Right forelimb (tissue), 1 donor: Measurements from ENCODE around the gene AKT1S1.

ENCODE experiments used
- DNase-seq: peaks from one replicate; pipeline ENCODE4 v3.0.0-alpha.2; 2018

The AKT1S1 gene

DNA sequence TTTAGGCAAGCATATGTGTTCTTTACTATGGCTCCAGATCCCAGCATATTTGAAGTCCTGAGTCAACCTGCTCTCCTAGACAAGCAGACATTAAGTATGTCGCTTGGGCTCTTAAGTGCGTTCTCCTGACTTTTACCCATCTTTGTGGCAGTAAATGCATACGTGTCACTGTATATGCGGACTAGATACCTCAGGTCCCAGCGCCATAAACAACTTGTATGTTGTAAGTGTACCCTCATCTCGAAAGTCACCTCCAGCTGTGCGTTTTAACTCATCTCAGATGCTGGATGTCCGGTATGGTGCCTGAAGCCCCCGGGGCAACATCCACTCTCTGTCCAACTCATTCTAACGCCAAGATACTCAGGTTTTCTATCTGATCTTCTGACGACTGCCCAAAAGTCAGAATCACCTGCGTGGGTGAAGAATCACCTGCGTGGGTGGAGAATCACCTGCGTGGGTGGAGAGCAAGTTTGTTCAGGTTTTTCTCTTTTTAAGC, 24.5 kb downstream of the AKT1S1 start:
- DNase-seq = no peak

DNA sequence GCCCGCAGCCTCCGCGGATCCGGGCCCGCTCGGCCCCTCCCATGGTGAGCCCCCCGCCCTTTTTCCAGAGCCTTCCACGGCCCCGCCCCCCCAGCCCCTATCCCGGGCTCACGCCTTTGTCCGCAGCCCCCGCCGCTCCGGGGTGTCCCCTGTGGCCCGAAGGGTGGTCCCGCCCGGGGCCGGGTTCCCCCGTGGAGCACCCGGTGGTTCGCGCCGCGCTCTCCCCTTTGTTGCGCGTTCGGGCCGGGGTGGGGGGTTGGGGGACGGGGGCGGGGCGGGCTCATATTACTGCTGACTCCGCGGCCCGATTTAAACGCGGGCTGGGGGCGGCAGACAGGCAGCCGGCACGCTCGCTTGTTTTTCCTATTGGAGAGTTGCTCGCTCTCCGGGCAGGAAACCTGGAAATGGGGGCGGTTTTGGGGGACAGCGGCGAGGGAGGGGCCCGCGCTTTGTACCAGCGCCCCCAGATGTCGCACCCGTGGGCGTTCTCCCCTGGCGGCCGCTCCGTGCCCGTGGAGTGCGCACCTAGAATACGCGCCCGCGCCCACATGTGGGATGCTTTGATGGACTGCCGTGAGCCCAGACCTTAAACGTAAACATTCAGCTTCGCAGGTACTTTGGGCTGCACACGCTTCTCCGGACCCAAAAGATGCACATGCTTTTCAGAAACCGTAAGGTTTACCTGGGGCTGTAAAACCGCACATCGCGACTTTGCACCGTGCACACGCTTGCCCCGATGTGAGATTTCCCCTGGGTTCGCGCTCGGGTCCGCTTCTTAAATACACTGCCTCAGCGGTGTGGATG, 25.5 kb downstream of the AKT1S1 start:
- DNase-seq = peak; percentile 85

DNA sequence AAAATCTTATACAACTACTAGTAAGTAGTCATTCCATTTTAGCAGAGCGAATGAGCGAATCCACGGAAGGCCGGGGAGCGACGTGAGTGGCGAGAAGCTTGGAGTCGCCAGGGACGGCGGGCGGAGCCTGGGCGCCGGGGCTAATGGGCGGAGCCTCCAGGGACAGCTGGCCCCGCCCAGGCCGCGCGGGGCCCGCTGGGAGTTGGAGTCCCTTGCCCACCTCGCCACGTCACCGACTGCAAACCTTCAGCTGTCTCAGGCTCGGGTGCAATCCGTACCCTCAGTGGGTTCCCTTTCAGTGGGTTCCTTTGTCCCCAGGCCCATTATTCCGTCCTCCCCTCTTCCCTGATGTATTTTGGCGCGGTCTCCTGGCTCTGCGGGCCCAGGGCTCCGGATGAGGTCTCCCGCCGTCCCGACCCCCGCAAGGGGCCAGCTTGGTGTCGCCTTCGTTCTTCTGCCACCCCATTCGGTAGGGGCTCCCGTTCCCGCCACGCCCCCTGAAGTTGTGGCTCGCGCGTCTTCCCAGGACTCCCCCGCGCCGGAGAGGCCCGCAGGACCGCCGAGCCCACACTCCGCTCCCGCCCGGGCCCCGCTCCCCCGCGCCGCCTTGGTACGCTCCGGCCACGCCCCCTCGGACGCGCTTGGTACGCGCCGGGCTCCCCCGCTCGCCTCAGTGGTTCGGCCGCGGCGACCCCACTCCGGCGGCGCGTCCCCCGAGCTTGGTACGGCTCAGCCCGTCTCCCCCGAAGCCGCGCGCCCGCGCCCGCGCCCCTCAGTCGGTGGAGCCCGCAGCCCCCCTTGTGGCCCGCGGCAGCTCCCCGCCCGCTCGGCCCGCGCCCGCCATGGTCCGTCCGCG, 26.4 kb downstream of the AKT1S1 start, which contains the start of gene PTOV1:
PTOV1 (plus strand) TSS at position 673 of the 856 bp plus-strand sequence.
- DNase-seq = peak; percentile 93

DNA sequence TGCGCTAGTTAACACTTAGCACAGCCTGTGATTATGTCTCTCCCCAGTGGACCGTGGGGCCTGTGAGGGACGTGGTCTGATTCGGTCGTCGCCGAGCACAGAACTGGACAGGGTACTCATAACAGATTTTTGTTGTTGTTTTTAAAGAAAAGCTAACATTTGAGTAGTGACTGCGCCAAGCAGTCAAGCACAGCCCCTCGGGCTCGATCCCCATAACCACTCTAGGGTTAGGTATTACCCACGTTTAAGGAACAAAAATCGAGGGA, 27.0 kb downstream of the AKT1S1 start:
- no peak for DNase-seq

GRCh38 chr19:49849433-49850220, 27.5 kb downstream of the AKT1S1 start:
- no peak for DNase-seq

DNA sequence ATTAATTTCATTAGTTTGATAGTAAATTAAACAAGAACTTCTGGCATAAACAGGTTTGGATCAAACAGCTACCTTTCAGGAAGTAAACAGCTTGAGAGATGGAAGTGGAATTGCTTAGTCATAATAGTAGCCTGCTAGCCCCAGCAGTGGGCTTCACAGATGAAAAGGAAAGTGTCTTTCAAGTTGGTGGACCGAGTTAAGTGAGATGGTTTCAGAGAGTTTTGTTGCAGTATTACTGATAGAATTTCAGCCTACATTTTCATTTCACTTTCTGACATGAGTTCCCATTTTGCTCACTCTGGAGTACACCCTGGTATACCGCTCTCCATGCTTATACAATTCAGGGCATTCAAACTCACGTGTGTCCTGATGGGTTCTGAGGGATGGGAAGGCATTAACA, 28.2 kb downstream of the AKT1S1 start:
- DNase-seq = no peak

DNA sequence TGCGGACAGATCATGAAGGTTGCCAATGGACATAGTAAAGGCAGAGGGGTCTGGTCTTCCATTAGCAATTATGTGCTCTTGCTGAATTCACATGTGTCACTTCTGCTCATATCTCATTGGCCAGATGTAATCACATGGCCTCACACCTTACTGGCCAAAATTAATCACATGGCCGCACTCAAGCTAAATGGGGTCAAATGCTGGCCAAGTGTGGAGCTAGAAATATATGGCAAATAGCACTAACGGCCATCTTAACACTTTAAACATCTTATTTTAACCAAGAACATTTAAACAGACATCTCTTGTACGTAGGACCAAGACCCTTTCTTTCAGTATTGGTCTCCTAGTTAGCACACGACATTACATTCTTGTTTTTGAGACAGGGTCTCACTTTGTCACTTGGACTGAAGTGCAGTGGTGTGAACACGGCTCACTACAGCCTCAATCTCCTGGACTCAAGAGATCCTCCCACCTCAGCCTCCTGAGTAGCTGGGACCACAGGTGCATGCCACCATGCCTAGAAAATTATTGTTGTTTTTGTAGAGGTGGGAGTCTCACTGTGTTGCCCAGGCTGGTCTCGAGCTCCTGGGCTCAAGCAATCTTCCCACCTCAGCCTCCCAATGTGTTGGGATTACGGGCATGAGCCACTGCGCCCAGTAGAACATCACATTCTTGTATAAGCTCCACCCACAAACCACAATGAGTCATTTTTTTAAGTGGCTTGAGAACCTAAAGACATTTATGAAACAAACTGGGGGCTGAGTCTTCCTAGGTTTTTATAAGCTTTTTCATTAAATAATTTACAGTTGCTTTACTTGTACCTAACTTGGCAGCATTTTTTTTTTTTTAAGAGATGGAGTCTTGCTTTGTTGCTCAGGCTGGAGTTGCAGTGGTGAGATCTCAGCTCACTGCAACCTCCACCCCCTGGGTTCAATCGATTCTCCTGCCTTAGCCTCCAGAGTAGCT, 29.1 kb downstream of the AKT1S1 start:
- DNase-seq = no peak

GRCh38 chr19:49846408-49846807, 30.7 kb downstream of the AKT1S1 start:
- no peak for DNase-seq

GRCh38 chr19:49845414-49845813, 31.7 kb downstream of the AKT1S1 start:
- DNase-seq = no peak

GRCh38 chr19:49844138-49845095, 32.7 kb downstream of the AKT1S1 start:
- no peak for DNase-seq

- DNase-seq = no peak
Observed at GRCh38 chr19:49843265-49843664, 33.9 kb downstream of the AKT1S1 start.

DNA sequence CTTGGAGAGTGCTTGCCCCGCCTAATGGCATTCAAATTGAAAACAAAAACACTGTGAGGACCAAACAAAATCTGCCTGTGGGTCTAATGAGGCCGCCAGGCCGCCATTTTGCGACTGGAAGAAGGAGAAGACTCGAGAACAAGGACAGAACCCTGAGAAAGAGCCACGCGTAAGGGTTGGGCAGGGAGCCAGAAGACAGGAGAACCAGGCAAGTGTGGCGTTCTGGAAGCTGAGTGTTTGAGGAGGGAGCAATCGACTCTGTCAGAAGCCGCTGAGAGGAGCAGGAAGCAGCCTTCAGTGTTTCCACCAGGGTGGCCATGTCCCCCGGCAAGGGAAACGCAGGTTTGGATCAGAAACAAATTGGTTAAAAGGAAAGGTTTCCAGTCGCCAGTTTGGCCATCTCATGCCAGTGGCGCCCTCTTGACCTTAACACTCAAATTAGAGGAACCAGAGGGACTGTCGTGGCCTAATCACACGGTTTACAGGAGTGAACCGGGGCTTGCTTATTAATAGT, 36.4 kb downstream of the AKT1S1 start:
- no peak for DNase-seq

- DNase-seq = no peak
Observed at GRCh38 chr19:49840321-49840720, 36.8 kb downstream of the AKT1S1 start.

DNA sequence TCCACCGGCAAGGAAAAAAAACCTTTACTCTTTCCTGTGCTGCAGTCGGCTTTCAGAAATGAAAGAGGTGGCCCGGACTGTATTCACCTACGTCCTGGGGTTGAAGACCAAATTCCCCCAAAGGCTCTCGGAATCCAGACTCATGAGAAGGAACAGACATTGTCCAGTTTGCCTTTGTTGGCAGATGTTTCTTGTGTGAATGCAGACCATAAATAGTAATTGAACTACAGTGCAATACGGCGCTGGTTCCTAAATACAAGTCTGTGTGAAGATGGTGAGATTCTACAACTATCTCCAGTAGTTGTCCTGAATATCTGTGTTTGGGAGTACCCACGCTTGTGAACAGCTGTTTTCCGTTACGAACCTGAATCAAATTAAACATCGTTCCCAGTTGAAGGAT, 37.4 kb downstream of the AKT1S1 start:
- no peak for DNase-seq

- DNase-seq = no peak
Observed at GRCh38 chr19:49838885-49839588, 38.1 kb downstream of the AKT1S1 start.

DNA sequence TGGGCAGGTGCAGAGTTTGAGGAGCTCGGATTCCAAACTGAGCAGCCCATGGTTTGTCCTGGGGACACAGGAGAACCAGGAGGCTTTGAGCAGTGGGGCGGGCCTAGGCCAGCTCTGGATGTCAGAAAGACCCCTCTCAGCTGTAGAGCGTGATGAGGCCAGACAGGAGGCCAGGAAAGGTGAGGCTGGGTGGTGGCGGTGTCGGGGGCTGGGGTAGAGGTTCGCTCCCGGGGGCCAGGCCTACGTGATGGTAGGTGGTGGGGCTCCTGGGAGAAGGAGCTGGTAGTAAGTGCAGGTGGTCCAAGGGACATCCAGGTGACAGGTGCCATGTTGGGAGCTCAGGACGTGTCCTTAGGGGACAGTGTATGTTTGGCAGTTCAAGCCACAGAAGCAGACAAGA, 39.7 kb downstream of the AKT1S1 start:
- no peak for DNase-seq

DNA sequence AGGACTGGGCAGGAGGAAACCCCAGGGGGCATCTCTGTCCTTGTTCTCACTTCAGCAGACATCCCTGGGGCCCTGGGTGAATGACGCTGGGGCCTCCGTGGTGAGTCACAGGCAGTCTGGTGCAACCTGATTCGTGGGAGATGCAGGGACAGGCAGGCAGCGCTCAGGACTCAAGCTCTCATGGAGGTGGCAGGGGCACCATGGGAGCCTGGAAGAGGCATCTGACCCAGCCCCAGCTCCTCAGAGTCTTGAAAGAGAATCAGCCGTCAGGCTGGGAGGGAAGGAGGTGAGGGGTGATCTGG, 40.2 kb downstream of the AKT1S1 start:
- no peak for DNase-seq

DNA sequence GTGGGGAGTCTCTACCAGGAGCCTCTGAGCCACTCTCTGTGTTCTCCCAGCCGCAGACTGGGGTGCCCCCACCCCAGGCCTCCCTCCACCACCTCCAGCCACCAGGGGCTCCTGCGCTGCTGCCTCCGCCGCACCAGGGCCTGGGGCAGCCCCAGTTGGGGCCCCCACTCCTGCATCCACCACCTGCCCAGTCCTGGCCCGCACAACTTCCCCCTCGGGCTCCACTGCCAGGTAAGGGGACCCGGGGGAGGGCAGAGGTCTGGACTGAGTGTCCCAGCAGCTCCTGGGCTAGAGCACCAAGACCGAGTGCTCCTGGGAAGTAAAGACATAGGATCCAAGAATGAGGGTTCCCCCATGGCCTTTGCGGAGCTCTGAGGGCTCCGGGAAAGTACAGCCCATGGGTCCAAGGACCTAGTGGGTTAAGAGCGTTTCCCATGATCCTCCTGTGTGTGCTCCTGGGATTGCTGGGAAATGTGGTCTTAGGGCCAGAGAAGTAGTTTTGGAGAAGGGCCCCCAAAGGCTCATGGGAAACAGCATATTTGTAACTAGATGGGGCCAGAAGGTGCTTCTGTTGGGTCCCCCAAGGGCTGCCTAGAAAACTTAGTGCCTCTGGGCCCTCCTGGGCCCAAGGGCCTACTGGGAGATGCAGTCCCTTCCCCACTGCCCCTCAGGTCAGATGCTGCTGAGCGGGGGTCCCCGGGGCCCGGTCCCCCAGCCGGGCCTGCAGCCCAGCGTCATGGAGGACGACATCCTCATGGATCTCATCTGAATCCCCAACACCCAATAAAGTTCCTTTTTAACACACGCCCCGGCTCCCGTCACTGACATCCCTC, 40.8 kb downstream of the AKT1S1 start:
- DNase-seq = no peak

DNA sequence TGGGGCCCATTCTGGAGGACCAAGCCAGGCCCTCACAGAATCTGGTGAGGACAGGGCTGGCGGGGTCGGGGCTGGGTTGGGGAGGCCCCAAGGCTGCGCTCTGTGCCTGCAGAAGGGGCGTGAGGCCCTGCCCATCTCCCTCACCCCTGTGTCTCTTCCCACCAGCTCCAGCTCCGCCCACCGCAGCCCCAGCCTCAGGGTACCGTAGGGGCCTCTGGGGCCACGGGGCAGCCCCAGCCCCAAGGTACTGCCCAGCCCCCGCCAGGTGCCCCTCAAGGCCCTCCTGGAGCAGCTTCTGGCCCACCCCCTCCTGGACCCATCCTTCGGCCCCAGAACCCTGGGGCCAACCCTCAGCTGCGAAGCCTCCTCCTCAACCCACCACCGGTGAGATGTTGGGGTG, 41.6 kb downstream of the AKT1S1 start:
- no peak for DNase-seq
